GM12878 (cell line): Measurements from ENCODE around the gene GABPB2. TPM values are rescaled to one million over a fixed set of nuclear protein-coding genes. Genes with fewer than 3 reads are reported as not detected.
A peak's percentile ranks its signal among the peaks of the same experiment; 100 is the strongest.

ENCODE experiments used
- ATF2 ChIP-seq: IDR thresholded peaks from 2 replicates; pipeline ENCODE4 v1.6.1; 2012; ENCODE audit warnings: low read length, inconsistent platforms
- ATF7 ChIP-seq: fragments of 450-650 bp; IDR thresholded peaks from 2 replicates; pipeline ENCODE4 v1.6.1; 2016; ENCODE audit warnings: low read depth, mild to moderate bottlenecking
- BCLAF1 ChIP-seq: fragments of 450-650 bp; IDR thresholded peaks from 2 replicates; pipeline ENCODE4 v1.6.1; 2017; ENCODE audit warnings: antibody characterized with exemption, mild to moderate bottlenecking, moderate library complexity
- CHD4 ChIP-seq: fragments of 200-600 bp; sonication (generic); IDR thresholded peaks from 2 replicates; pipeline ENCODE4 v1.6.1; 2016; ENCODE audit warnings: mild to moderate bottlenecking
- CREB1 ChIP-seq: IDR thresholded peaks from 2 replicates; pipeline ENCODE4 v1.6.1; 2012; ENCODE audit warnings: low read depth, mild to moderate bottlenecking, inconsistent platforms
- ELK1 ChIP-seq: IDR thresholded peaks from 2 replicates; pipeline ENCODE4 v1.6.1; 2012; ENCODE audit warnings: low read depth, low read length, improper control_type of control experiment
- EZH2 ChIP-seq: IDR thresholded peaks from 2 replicates; pipeline ENCODE4 v1.6.1; 2012; ENCODE audit warnings: low read depth, mild to moderate bottlenecking, control low read depth, inconsistent platforms, low read length, borderline replicate concordance; ENCODE audit not compliant: control insufficient read depth
- MAX ChIP-seq: IDR thresholded peaks from 2 replicates; pipeline ENCODE4 v1.6.1; 2012; ENCODE audit warnings: low read depth, low read length, improper control_type of control experiment
- MYB ChIP-seq: fragments of 150-350 bp; IDR thresholded peaks from 2 replicates; pipeline ENCODE4 v1.6.1; 2014; ENCODE audit warnings: mild to moderate bottlenecking, low read depth, low read length, borderline replicate concordance
- MYC ChIP-seq: IDR thresholded peaks from 2 replicates; pipeline ENCODE4 v1.6.1; 2011; ENCODE audit warnings: mild to moderate bottlenecking, low read length, moderate library complexity, inconsistent platforms; ENCODE audit not compliant: insufficient read depth, insufficient replicate concordance, insufficient read length, severe bottlenecking
- NBN ChIP-seq: fragments of 450-650 bp; IDR thresholded peaks from 2 replicates; pipeline ENCODE4 v1.6.1; 2016
- NFIC ChIP-seq: IDR thresholded peaks from 2 replicates; pipeline ENCODE4 v1.6.1; 2012; ENCODE audit warnings: low read depth, mild to moderate bottlenecking, inconsistent platforms, low read length, moderate library complexity
- NR2C1 ChIP-seq: fragments of 450-650 bp; IDR thresholded peaks from 2 replicates; pipeline ENCODE4 v1.6.1; 2017; ENCODE audit warnings: antibody characterized with exemption, mild to moderate bottlenecking, moderate library complexity
- PBX3 ChIP-seq: IDR thresholded peaks from 2 replicates; pipeline ENCODE4 v1.6.1; 2011; ENCODE audit warnings: mild to moderate bottlenecking, low read depth, low read length, moderate library complexity; ENCODE audit not compliant: insufficient replicate concordance
- PML ChIP-seq: IDR thresholded peaks from 2 replicates; pipeline ENCODE4 v1.6.1; 2012; ENCODE audit warnings: low read length, inconsistent platforms
- RFX5 ChIP-seq: IDR thresholded peaks from 2 replicates; pipeline ENCODE4 v1.6.1; 2011; ENCODE audit warnings: low read depth, low read length, improper control_type of control experiment
- SIN3A ChIP-seq: IDR thresholded peaks from 2 replicates; pipeline ENCODE4 v1.6.1; 2012; ENCODE audit warnings: low read depth, low read length, improper control_type of control experiment
- TBL1XR1 ChIP-seq: IDR thresholded peaks from 2 replicates; pipeline ENCODE4 v1.6.1; 2012; ENCODE audit warnings: low read depth, low read length, improper control_type of control experiment
- USF2 ChIP-seq: IDR thresholded peaks from 2 replicates; pipeline ENCODE4 v1.6.1; 2011; ENCODE audit warnings: low read depth, low read length, improper control_type of control experiment, borderline replicate concordance
- WRNIP1 ChIP-seq: IDR thresholded peaks from 2 replicates; pipeline ENCODE4 v1.6.1; 2011; ENCODE audit warnings: low read depth, low read length, improper control_type of control experiment, borderline replicate concordance
- ZNF217 ChIP-seq: fragments of 450-650 bp; IDR thresholded peaks from 2 replicates; pipeline ENCODE4 v1.6.1; 2017; ENCODE audit warnings: antibody characterized with exemption, mild to moderate bottlenecking
- ZNF24 ChIP-seq: fragments of 450-650 bp; IDR thresholded peaks from 2 replicates; pipeline ENCODE4 v1.6.1; 2017; ENCODE audit warnings: antibody characterized with exemption, mild to moderate bottlenecking
- polyA plus RNA-seq, 11 experiments: library from polyadenylated mRNA; depleted of rRNA in 4 of 11; unstranded in 6 of 11; stranded (reverse) in 5 of 11; fragments of >200 nt; fragmentation: Nextera tagmentation in 4 of 11; fragmentation: Illumina TruSeq in 1 of 11; extraction: Ambion mirVana in 4 of 11; extraction: Trizol in 1 of 11; gene quantifications; 1 replicate in 1 of 11; 2 replicates in 10 of 11; pipeline versions ENCODE4 v1.2.1 to v1.2.3, GENCODE V29; 2011 to 2016; ENCODE audit warnings: inconsistent platforms in 2 of 11, missing spikeins in 2 of 11, low read depth in 1 of 11
- total RNA-seq, 4 experiments: library from RNA; depleted of rRNA in 3 of 4; stranded (reverse); fragments of >200 nt in 3 of 4; fragmentation: Illumina TruSeq in 1 of 4; extraction: Trizol in 1 of 4; gene quantifications; 2 replicates each; pipeline versions ENCODE4 v1.2.1 to v1.2.3, GENCODE V29; 2013 to 2021

GABPB2 gene
- total and polyA plus RNA-seq, 10 of the 15 experiments (the other 5 are each of a cell fraction or from before 2014, with no cell fraction given): 2.3 to 10.5 (median 6.9) TPM

GRCh38 chr1:151070474-151071276 lies at the start of gene GABPB2 (continued):
- TF ChIP-seq MAX (0 out of 2 replicates have a peak, but pooled peaks have one; percentile 49), SIN3A (peak; percentile 69), ATF7 (peak; percentile 94), ZNF217 (no peak; the same call in 1 of the 2 replicates), NBN (peak; percentile 99), WRNIP1 (no peak), PML (peak; percentile 85; the same call in 1 of the 2 replicates), NFIC (peak; percentile 26; the same call in 1 of the 2 replicates), ELK1 (peak; percentile 41; the same call in 1 of the 2 replicates), MYC (peak; percentile 84), PBX3 (peak; percentile 81), TBL1XR1 (0 out of 2 replicates have a peak, but pooled peaks have one; percentile 15), NR2C1 (peak; percentile 44), EZH2 (no peak), CHD4 (no peak), BCLAF1 (no peak), ZNF24 (peak; percentile 47; the same call in 1 of the 2 replicates), USF2 (no peak), RFX5 (no peak), ATF2 (peak; percentile 71; the same call in 1 of the 2 replicates), MYB (peak; percentile 69; the same call in 1 of the 2 replicates), CREB1 (peak; percentile 96)
